AG20443 (cell line): ENCODE data around the gene AXDND1.
A peak's percentile ranks its signal among the peaks of the same experiment; 100 is the strongest.
"Not testable (repeated sequence)": the region's sequence is repeated elsewhere in the genome, so short reads cannot be mapped to it uniquely, and the experiment has no call there.

Source experiments
- DNase-seq: peaks from one replicate; pipeline ENCODE4 v3.0.0; 2012; ENCODE audit warnings: low spot score, mixed read lengths

The AXDND1 gene, protein sequence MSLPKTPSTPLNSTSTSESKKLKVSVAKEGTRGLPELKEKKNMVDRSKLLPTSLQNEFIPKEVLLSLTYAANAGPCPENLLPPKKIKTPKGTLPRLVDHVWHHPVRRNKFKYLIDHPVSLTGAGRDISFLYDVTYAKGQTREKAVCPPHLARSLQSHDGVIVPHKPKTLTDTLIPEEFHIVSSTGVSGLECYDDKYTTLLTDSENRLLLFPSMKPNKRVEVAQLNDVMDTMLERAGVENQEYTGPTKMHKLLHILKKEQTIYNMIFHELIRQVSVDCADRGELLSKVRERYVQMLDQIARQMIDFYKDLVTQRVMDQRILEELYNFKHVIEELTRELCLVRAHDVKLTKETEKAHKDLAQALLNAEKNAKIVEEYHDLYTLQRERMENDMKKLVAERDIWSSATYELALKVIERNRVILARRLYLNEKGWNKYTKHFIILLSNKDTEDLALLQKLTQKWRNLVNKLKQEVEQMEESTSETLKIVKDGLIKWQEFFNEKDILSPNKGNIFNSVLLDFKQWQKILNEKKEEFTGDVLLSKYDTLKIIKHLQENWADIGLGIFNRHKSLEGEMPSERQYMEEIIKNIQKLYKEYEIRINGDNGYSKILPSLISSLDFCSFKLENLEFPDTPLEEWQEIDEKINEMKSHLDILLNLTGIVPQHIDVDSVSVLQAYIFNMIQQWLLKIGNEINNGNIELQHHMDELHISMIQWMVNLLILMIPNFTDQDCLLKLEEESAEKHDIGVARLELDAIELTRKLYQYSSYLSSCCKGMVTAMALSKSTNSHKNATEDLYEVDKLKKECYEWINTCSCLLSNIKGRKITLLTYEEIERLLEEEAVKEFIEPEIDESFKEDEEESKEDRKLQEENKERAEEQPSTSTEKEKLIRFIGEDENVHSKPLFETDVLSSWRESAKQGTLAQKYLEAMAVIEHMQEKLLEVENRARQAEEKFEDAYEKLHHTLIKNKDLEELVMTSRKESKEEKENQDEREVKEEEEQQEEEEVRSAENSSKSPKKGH

GRCh38 chr1:179365342-179366092 lies at the start of gene AXDND1:
Gene AXDND1, plus strand, starts transcription at chr1:179365971. Its CDS starts 539 bp downstream, at chr1:179366510.
- peak; percentile 93 for DNase-seq

DNA sequence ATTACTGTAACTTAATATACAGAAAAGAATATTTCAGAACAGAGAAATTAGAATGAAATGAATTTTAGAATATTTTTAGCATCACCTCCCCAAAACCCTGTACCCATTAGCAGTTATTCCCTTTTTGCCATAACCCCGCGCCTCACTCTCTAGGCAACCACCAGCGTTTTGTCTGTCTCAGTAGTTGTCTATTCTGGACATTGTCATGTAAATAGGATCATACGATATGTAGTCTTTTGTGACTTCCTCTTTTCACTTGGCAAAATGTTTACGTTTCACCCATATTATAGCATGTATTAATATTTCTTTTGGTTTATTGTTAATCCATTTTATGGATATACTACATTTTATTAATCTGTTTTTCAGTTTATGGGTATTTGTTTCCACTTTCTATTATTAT lies 47.3 kb upstream of the AXDND1 start:
- DNase-seq: no peak

- no peak for DNase-seq
Observed at GRCh38 chr1:179321533-179322216, 44.1 kb upstream of the AXDND1 start.

GRCh38 chr1:179322557-179322956 lies 43.2 kb upstream of the AXDND1 start:
- DNase-seq: no peak

GRCh38 chr1:179323436-179323835 lies 42.3 kb upstream of the AXDND1 start:
- no peak for DNase-seq

GRCh38 chr1:179325836-179326235 lies 39.9 kb upstream of the AXDND1 start:
- no peak for DNase-seq

- no peak for DNase-seq
Observed at GRCh38 chr1:179326746-179327145, 39.0 kb upstream of the AXDND1 start.

DNA sequence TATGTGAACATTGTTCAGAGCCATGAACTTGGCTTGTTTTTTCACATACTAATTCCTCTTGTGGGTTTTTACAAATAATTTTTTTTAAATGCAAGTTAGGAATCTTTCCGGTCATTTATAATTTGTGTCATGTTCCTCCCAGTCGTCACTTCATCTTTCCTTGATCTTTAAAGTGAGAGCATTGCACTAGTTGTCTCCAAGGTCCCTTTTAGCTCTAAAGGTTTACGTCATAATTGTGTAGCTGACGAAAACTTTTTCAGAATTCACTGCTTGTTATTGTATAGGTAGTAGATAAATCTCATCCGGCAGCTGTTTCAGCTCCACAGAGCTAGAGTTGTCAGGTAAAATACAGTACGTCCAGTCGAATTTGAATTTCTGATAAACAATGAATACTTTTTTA lies 38.6 kb upstream of the AXDND1 start:
- no peak for DNase-seq

GRCh38 chr1:179327679-179328078 lies 38.1 kb upstream of the AXDND1 start:
- DNase-seq: no peak

GRCh38 chr1:179329862-179330261 lies 35.9 kb upstream of the AXDND1 start:
- no peak for DNase-seq

DNA sequence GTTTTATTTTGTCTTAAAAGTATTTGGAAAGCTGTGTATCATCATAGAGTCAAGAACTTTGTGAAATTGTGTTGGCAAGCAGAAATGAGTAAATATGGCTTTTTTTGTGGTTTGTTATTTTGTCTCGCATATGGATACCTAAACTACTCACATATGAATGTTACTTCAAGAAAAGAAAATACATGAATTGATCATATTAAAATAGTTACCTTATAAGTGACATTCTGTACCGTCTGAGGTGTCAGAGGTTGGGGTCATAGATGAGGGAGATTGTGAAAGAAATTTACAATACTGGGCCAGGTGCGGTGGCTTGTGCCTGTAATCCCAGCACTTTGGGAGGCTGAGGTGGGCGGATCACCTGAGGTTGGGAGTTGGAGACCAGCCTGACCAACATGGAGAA lies 31.3 kb upstream of the AXDND1 start:
- DNase-seq: no peak

GRCh38 chr1:179337288-179337687 lies 28.5 kb upstream of the AXDND1 start:
- no peak for DNase-seq

DNA sequence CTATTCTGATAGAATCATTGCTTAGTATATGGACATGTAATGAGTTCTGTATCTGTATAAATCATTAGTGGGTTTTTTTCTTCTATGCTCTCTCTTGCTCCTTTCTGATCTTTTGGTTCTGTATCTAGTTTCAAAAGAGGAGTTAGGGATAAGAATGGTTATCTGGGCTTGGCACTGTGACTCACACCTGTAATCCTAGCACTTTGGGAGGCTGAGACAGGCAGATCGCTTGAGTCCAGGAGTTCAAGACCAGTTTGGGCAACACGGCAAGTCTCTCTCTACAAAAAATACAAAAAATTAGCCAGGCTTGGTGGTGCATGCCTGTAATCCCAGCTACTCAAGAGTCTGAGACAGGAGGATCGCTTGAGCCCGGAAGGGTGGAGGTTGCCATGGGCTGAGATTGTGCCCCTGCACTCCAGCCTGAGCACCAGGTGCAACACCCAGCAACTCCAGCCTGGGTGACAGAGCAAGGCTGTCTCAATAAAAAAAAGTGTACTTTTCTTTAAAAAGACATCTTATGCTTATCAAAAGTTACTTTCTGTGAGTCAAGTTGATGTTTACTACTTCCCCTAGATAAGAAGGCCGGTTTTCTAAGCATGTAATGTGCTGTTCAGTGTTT lies 27.7 kb upstream of the AXDND1 start:
- DNase-seq: no peak

- DNase-seq: no peak
Observed at GRCh38 chr1:179340918-179341317, 24.9 kb upstream of the AXDND1 start.

DNA sequence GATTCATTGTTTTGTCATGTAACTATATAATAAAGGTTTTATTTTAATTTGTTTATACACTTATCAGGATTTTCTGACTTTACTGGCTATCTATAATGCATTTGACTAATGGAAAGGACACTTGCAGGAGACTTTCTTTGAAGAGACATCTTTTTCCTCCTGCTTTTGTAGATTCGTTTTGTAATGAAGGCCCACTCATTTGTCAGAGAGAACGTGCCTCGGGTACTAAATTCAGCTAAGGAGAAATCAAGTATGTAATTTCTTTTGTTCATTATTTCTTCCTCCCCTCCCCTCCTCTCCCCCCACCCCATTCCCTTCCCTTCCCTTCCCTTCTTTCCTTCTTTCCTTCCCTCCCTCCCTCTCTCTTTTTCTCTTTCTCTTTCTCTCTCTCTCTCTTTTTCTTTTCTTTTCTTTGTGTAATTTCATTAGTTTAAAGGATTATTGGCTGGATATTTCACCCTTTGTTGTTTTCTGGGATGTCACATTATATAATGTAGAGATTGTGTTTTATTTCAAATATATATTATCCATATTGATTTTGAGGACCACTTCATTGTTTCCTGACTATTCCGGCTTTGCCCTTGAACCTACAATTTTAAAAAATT lies 23.7 kb upstream of the AXDND1 start:
- no peak for DNase-seq

GRCh38 chr1:179342740-179343404 lies 22.9 kb upstream of the AXDND1 start:
- no peak for DNase-seq

DNA sequence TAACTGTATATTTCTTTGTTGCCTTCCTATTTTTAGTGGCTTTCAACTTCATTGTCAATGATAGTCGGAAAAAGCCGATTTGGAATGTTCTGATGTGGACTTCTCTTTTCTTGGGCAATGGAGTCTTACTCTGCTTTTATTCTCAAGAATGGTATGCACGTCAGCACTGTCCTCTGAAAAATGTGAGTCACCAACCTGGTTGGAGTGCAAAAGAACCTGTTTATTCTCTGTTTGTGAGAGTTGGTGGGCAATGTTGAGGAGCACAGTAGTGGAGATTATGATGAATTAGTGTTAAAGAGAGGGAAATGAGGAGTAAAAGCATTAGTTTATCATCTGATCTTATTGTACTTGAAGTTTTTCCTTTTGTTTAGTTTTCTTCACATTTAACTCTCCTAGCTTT lies 14.5 kb upstream of the AXDND1 start:
- DNase-seq: no peak

GRCh38 chr1:179352236-179352635 lies 13.5 kb upstream of the AXDND1 start:
- DNase-seq: no peak

DNA sequence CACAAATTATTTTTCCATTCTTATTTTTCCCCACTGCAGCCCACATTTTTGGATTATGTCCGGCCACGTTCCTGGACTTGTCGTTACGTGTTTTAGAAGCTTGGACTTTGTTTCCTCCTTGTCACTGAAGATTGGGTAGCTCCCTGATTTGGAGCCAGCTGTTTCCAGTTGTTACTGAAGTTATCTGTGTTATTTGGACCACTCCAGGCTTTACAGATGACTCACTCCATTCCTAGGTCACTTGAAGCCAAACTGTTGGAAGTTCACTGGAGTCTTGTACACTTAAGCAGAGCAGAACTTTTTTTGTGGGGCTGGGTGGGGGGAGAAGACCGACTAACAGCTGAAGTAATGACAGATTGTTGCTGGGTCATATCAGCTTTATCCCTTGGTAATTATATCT lies 12.2 kb upstream of the AXDND1 start:
- peak; percentile 67 for DNase-seq

- not testable (repeated sequence) for DNase-seq
Observed at GRCh38 chr1:179361631-179362030, 4.1 kb upstream of the AXDND1 start.
